DMS53 treated with DMSO at 0.1 percent for 48 hours (cell line): ENCODE measurements around the gene PGM2.
"Not testable (repeated sequence)": the region's sequence is repeated elsewhere in the genome, so short reads cannot be mapped to it uniquely, and the experiment has no call there.

Experiments
- DNase-seq: peaks from one replicate; lab custom pipeline; 2025; ENCODE audit not compliant: unreplicated experiment; lab: John Stamatoyannopoulos, UW

PGM2 gene

GRCh38 chr4:37826295-37827029, at the start of gene PGM2:
TSS of gene PGM2 (plus strand) at chr4:37826686. CDS start at chr4:37826733, 47 bp downstream.
- peak; percentile 92 for DNase-seq

GRCh38 chr4:37779896-37780295, 46.6 kb upstream of the PGM2 start:
- DNase-seq, result no peak

GRCh38 chr4:37780444-37781130, 45.9 kb upstream of the PGM2 start:
- DNase-seq, result no peak

DNA sequence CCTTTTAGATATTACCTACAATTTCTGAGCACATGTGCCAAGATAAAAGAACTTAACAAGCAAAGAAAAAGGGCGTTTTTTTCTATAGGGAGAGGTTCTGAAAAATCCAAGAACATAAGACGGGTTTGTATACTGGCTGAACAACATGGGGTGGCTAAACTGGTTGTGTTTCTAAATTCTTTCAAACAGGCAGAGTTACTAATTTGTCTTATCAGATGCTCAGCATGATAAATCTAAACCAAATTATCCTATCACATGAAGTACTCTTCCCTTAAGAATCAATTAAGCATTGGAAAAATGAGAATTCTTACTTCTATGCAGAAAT, 45.4 kb upstream of the PGM2 start:
- DNase-seq, result no peak

DNA sequence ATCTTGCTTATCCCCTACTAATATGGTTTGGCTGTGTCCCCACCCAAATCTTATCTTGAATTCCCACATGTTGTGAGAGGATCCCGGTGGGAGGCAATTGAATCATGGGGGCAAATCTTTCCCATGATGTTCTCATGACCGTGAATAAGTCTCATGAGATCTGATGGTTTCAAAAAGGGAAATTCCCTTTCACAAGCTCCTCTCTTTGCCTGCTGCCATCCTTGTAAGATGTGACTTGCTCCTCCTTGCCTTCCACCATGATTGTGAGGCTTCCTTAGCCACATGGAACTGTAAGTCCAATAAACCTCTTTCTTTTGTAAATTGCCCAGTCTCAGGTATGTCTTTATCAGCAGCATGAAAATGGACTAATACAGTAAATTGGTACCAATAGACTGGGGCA, 40.2 kb upstream of the PGM2 start:
- DNase-seq, result not testable (repeated sequence)

- not testable (repeated sequence) for DNase-seq
These were observed 38.5 kb upstream of the PGM2 start for GRCh38 chr4:37787883-37788460.

DNA sequence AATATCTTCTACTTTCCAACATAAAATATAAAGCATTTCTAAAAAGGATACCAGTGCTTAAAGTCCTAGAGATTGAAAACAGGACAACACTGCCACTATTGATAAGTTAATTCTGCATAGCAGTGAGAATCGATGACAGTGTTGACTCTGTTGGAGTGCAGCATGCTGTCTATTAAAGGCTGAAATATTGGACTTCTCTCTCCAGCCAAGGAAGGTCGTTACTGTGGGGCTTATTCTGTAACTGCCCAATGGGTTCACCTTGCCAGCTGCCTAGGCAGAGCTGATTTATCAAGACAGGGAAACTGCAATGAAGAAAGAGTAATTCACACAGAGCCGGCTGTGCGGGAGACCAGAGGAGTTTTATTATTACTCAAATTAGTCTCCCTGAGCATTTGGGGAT, 37.7 kb upstream of the PGM2 start:
- no peak for DNase-seq

DNA sequence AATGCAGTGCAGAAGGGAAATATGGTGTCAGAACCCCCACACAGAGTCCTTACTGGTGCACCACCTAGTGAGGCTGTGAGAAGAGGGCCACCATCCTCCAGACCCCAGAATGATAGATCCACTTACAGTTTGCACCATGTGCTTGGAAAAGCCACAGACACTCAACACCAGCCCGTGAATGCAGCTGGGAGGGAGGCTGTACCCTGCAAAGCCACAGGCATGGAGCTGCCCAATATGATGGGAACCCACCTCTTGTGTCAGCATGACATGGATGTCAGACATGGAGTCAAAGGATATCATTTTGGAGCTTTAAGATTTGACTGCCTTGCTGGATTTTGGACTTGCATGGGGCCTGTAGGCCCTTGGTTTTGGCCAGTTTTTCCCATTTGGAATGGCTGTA, 34.2 kb upstream of the PGM2 start:
- DNase-seq, result no peak

DNA sequence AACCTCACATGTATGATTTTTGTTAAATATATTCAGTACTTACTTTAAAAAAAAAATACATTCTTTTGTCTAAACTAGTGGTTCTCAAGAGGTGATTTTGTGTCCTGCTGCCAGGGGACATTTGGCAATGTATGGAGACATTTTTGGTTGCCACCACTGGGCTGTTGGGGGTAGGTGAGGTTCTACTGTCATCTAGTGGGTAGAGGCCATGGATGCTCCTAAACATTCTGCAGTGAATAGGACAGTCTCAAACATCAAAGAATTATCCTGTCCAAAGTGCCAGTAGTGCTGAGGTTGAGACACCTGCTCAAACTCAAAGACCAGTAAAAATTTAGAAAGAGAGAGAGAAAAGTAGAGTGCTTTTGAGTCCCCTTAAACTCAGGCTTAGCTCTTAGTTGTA, 32.9 kb upstream of the PGM2 start:
- DNase-seq, result peak; percentile 39

GRCh38 chr4:37794056-37794455, 32.4 kb upstream of the PGM2 start:
- DNase-seq, result no peak

DNA sequence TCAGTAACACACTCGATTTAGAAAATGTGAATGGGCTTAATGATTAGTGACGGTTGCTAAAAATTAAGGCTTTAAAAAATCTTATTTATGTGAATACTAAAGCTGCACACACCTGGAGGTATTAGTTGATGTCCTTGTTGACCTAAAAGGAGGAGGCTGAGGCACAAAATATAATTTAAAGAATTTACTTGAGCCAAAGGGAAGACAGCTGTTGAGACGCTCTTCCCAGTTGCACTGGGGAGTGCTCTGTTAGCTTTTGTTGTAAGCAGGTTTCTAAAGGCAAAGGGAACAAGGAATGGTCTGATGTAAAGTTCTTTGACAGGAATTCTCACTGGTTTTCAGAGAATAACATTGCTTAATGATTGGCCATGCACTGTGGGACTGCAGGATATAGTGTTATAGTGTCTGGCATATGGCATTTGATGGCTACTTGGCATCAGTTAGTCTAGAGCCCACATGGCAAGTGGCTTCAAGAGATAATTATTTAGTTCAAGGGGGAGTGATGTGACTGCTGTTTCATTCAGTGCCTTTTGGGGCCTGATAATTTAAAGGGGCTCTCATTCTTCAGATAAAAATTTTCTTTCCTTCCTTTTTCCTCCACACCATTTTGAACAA, 30.8 kb upstream of the PGM2 start:
- DNase-seq, result no peak

- DNase-seq, result peak; percentile 18
These were observed 29.1 kb upstream of the PGM2 start for GRCh38 chr4:37797374-37797773.

DNA sequence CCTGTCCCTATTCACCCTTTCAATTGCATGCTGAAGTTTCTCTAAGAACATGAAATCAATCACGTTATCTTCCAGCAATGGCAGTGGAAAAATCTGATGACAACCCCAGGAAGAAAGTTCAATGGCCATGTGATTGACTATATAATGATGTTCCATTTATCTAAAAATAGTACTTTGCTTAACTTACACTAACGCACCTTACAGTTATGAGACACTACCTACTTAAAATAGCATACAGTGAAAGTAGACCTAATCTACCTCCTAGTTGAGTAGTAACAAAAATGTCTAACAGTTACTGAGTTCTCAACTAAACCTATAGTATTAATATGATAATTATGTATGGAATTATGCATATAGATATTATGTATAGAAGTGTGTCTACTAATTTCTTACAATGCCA, 28.6 kb upstream of the PGM2 start:
- no peak for DNase-seq

GRCh38 chr4:37798616-37799015, 27.9 kb upstream of the PGM2 start:
- DNase-seq, result no peak

DNA sequence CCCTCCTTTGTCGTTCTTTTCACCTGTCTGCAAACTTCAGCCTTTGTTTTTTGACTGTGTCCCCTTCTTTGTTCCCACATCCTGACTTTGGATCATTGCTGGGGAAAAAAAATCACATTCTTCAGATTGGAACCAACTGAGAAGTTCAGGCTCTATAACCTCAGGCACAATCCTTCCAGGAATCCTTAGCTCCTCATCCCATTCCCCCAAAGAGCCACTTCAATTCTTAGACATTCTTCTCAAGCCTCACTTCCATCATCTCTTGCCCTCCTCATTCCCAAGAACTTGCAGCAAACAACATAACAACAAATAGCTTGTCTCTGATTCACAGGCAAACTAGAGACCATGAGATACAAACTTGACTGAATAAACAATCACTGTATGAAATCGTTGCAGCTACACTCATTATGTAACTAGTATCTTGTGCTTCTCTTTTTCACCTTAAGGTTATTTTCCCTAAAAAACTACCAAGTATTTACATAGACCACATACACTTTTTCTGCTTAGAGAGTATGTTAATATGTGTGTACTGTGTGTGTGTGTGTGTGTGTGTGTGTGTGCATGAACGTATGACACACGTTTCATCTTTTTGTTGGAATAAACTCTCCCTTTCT, 26.4 kb upstream of the PGM2 start:
- no peak for DNase-seq

- DNase-seq, result peak; percentile 93
These were observed 24.3 kb upstream of the PGM2 start for GRCh38 chr4:37802068-37802666.

DNA sequence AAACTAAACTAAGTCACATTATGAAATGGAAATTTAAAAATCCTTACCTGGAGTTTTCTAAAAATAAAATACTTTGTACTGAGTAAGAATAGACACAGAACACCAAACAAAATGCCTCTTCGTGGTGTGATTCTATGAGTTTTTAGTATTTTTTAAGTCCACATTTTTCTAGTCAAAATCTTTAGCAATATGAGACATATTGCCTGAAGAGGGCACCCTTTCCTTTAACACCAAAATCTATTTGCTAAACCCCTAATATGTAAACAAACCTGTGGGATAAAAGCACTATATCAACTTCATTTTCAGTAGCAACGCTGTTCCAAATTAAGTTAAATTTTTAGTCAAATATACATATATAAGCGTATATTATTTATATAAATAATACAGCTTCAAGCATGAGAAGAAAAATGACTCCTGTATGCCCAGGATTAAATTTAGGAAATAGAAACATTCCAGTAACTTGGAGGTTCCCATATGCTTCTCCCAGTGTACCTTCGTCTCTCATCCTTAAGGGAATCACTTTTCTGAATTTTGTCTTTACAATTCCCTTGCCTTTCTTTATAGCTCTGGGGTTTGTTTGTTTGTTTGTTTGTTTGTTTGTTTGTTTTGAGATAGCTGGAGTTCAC, 23.0 kb upstream of the PGM2 start:
- DNase-seq, result peak; percentile 71

DNA sequence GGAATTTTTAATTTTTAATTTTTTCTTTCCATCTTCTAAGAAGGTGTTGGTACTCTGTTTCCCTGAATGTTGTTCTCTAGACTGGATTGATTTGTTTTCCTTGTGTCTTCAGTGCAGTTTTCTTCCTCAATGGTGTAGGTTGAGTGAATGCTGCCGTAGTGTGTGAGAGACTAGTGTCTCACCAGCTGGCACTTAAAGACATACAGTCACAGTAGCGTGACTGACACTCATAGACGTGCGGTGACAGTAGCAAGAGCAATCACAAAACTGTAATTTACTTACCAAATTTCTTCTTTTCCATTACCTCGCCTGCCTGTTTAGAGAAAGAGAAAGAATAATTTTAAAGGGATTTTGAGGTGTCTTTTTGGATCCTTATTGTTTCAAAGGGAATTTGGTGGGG, 21.4 kb upstream of the PGM2 start:
- peak; percentile 8 for DNase-seq

GRCh38 chr4:37812713-37813112, 13.8 kb upstream of the PGM2 start:
- DNase-seq, result no peak

DNA sequence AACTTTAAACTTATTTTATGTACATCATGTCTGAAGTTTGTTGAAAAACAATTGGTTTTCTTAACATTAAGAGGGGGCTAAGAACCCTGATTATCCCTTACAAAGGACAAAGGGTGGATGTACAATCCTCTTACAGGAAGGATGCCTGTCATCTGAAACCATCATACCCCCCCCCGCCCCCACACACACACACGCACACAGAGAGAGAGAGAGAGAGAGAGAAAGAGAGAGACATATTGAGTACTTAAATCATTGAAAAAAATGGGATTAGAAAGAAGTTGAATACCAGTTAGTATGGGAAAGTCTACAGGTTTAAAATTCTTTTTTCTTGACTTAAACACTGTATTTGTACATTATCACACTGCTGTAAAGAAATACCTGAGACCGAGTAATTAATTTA, 10.9 kb upstream of the PGM2 start:
- no peak for DNase-seq

GRCh38 chr4:37816006-37816405, 10.5 kb upstream of the PGM2 start:
- no peak for DNase-seq
